ENCODE data around the gene TOX2. TPM values are rescaled to one million over a fixed set of nuclear protein-coding genes. Genes with fewer than 3 reads are reported as not detected.

Gene TOX2
- total and polyA plus RNA-seq, 2 of the 8 experiments (the other 6 are each of a cell fraction or from before 2014, with no cell fraction given), result 1.8 to 3.4 TPM

DNA sequence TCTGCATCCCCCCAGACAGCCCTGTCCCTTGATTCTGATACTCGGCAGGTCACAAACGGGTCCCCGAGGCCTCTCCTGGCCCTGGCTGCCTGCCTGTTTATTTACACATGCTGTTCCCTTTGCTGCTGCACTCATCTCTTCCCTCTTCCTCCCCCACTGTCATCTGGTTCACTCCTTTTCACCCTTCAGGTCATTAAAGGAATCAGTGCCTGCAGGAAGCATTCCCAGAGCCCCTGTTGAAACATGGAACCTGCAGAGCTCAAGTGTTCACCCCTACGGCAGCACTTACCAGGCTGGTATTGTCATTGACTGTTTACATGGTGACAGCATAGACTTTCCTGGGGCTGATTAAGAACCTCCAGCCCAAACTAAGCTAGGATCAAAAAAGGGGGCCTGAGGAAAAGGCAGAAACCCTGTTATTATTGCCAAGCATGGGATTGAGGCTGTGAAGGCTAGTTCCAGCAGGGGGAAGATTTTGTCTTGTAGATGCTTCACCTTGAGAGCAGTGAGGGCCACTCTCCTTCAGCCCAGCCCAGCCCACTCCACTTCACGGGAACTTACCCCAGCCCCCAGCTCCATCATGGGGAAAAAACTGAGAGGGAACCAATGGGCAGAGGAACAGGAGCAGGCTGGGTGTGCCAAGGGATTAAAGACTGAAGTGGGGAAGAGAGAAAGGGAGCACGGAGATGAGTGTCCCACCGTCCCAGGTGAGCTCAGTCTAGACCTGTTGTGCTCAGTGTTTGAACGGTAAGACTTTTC is 199.1 kb downstream of the TOX2 start:
- no peak for DNase-seq (ENCODE audit: low read depth in 1 of 2, low spot score in 2 of 2)
- TF ChIP-seq, protein P1, sequence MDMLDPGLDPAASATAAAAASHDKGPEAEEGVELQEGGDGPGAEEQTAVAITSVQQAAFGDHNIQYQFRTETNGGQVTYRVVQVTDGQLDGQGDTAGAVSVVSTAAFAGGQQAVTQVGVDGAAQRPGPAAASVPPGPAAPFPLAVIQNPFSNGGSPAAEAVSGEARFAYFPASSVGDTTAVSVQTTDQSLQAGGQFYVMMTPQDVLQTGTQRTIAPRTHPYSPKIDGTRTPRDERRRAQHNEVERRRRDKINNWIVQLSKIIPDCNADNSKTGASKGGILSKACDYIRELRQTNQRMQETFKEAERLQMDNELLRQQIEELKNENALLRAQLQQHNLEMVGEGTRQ (IDR thresholded peaks at IDR 0.05; ENCODE audit: low read length), result no peak
- no peak for TF ChIP-seq SUZ12 (IDR thresholded peaks at IDR 0.05; ENCODE audit: low read length)
- no peak for TF ChIP-seq BRCA1 (IDR thresholded peaks at IDR 0.05; ENCODE audit: low read depth, low read length)
- no peak for TF ChIP-seq GABPA (IDR thresholded peaks at IDR 0.05; ENCODE audit: borderline replicate concordance, insufficient read depth, low read length)
- TF ChIP-seq, protein P2, sequence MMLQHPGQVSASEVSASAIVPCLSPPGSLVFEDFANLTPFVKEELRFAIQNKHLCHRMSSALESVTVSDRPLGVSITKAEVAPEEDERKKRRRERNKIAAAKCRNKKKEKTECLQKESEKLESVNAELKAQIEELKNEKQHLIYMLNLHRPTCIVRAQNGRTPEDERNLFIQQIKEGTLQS (IDR thresholded peaks at IDR 0.05; ENCODE audit: insufficient read depth, low read depth, low read length), result no peak
- no peak for TF ChIP-seq JUN (IDR thresholded peaks at IDR 0.05; ENCODE audit: low read depth, low read length)
- H2AFZ ChIP-seq (ENCODE audit: low read length), result no peak overlapping the region
- no peaks in the 10 kb centered on the region for H3K23me2 ChIP-seq (ENCODE audit: low read depth, low read length)
- no peak overlapping the region for H3K18ac ChIP-seq (ENCODE audit: extremely low read depth, low read length)
- H3K9me3 ChIP-seq (ENCODE audit: insufficient read depth in 2 of 2, low read depth in 1 of 2, low read length in 1 of 2), result 0 out of 4 replicates have a peak, but pooled peaks cover 0 to 3% of the 10 kb centered on the region in 2 experiments
- no peaks in the 10 kb centered on the region for H4K20me1 ChIP-seq (replicated peaks in 1 of 2; ENCODE audit: control insufficient read depth in 1 of 2, insufficient read depth in 2 of 2, low read length in 2 of 2)
- no peaks in the 10 kb centered on the region for H3K79me2 ChIP-seq (ENCODE audit: control insufficient read depth in 1 of 2, insufficient read depth in 2 of 2, low read length in 2 of 2)
- H3K56ac ChIP-seq (replicated peaks; ENCODE audit: insufficient read length, low read depth, low read length), result no peak overlapping the region
- no peaks in the 10 kb centered on the region; a peak in 1 of 7 replicates for H3K4me1 ChIP-seq (replicated peaks in 1 of 4; ENCODE audit: control insufficient read depth in 3 of 4, insufficient read depth in 4 of 4, low read length in 3 of 4)
- FAIRE-seq, result no peak
- no peak overlapping the region; the same call in 1 of the 2 replicates for H2BK15ac ChIP-seq (ENCODE audit: low read length)
- H4K91ac ChIP-seq (replicated peaks; ENCODE audit: insufficient read length, low read length), result peak overlapping the region; percentile 13
- H3K14ac ChIP-seq (ENCODE audit: insufficient read length), result no peak overlapping the region
- H3K9ac ChIP-seq (replicated peaks in 1 of 4; ENCODE audit: extremely low read depth in 1 of 4, low read depth in 3 of 4, low read length in 3 of 4), result no peak overlapping the region; a peak in 1 of 7 replicates
- WGBS, 2 experiments (ENCODE audit: extremely low coverage in 1 of 2, insufficient coverage in 1 of 2, insufficient read length in 1 of 2, insufficient replicate concordance in 2 of 2, low coverage in 1 of 2, low lambda C conversion rate in 2 of 2, missing lambda C conversion rate in 1 of 2), result 86% methylated on average over 8 of the region's 8 CpGs; no CpG with 5 or more reads in 1 of the 2 experiments
- H2BK5ac ChIP-seq (ENCODE audit: low read depth, low read length), result no peak overlapping the region
- H4K5ac ChIP-seq (ENCODE audit: insufficient read length, low read depth, low read length), result no peak overlapping the region
- H2BK20ac ChIP-seq (ENCODE audit: low read length), result no peak overlapping the region
- H4K8ac ChIP-seq (ENCODE audit: extremely low read depth, insufficient read depth, low read length), result no peak overlapping the region
- no peak overlapping the region for H2BK120ac ChIP-seq (replicated peaks; ENCODE audit: low read depth, low read length)
- no peaks in the 10 kb centered on the region for H3K79me1 ChIP-seq (ENCODE audit: low read depth, low read length)
- ChIA-PET POLR2A (ENCODE audit: partially characterized antibody) (interaction anchor here (0.7 to 1.2 kb wide), 2 partner anchors 65 to 74 kb away, joined by 3 read pairs; partner anchors contain the start of gene JPH2), CTCF (ENCODE audit: partially characterized antibody) (interaction anchor here (0.6 to 15.8 kb wide), 13 partner anchors 16 to 509 kb away, joined by 3 to 512 read pairs (median 3); partner anchors contain the start of gene JPH2)
- H2BK12ac ChIP-seq (ENCODE audit: low read depth, low read length), result no peak overlapping the region
- no peak overlapping the region for H3K4me3 ChIP-seq (ENCODE audit: extremely low read depth in 1 of 4, insufficient read depth in 2 of 4, low read depth in 3 of 4, low read length in 4 of 4)
- no peak overlapping the region for H3K4ac ChIP-seq (replicated peaks; ENCODE audit: insufficient read length, low read depth, low read length)
- H2AK5ac ChIP-seq (ENCODE audit: low read depth, low read length), result no peak overlapping the region
- H3K4me2 ChIP-seq (ENCODE audit: insufficient read depth in 1 of 2, low read depth in 2 of 2, low read length in 2 of 2), result no peak overlapping the region
- no peaks in the 10 kb centered on the region for H3K27me3 ChIP-seq (replicated peaks in 1 of 4; ENCODE audit: control insufficient read depth in 3 of 4, extremely low read depth in 1 of 4, insufficient read depth in 3 of 4, low read length in 3 of 4)
- H3K27ac ChIP-seq (ENCODE audit: low read depth, low read length), result no peak overlapping the region
- H3K23ac ChIP-seq (ENCODE audit: insufficient read length), result no peak overlapping the region
- H3K36me3 ChIP-seq (ENCODE audit: control insufficient read depth in 2 of 4, insufficient read depth in 4 of 4, low read length in 3 of 4), result no peaks in the 10 kb centered on the region

Data from H1 (cell line).